ENCODE measurements around the gene KLHDC8A. TPM values are rescaled to one million over a fixed set of nuclear protein-coding genes. Genes with fewer than 3 reads are reported as not detected.

The KLHDC8A gene
- total and polyA plus RNA-seq, 8 donors = 0.28 to 5.4 (median 0.81) TPM

- peak in 1 of 6 donors; percentile 73 for DNase-seq
- no peak overlapping the region for H3K4me3 ChIP-seq
- TF ChIP-seq CTCF (IDR thresholded peaks at IDR 0.05) = no peak
- ATAC-seq = no peak
- intact Hi-C loops (cut with DNase I) = no loop called here
- H3K9me3 ChIP-seq = no peaks in the 10 kb centered on the region
- no peaks in the 10 kb centered on the region for H3K27me3 ChIP-seq
- H3K36me3 ChIP-seq = peaks cover 13 to 55% (median 24%) of the 10 kb centered on the region in 3 donors
- peak overlapping the region in 1 of 4 donors; percentile 22 for H3K27ac ChIP-seq
- no peak for FAIRE-seq
- 86 to 88% methylated on average over 20 of the region's 20 CpGs for WGBS, 2 donors
- H3K4me1 ChIP-seq = peaks cover 14 to 19% (median 17%) of the 10 kb centered on the region in 3 donors
These were observed 53.4 kb downstream of the KLHDC8A start for GRCh38 chr1:205303247-205303888.

GRCh38 chr1:205301842-205302588 lies 54.7 kb downstream of the KLHDC8A start:
- peaks cover 9 to 43% (median 24%) of the 10 kb centered on the region in 3 donors for H3K36me3 ChIP-seq

GRCh38 chr1:205301205-205301821 lies 55.4 kb downstream of the KLHDC8A start:
- WGBS, 2 donors = 9 to 12% methylated on average over 14 of the region's 14 CpGs
- ATAC-seq (peak; percentile 94 to 96 (median 95)), FAIRE-seq (no peak), DNase-seq (peak; percentile 84 to 98 (median 96))
- Histone ChIP-seq H3K4me3 (no peak overlapping the region), H3K36me3 (peaks cover 9 to 37% (median 24%) of the 10 kb centered on the region in 3 donors), H3K9me3 (no peaks in the 10 kb centered on the region), H3K4me1 (peaks cover 14 to 19% (median 17%) of the 10 kb centered on the region in 3 donors), H3K27me3 (no peaks in the 10 kb centered on the region), H3K27ac (peak overlapping the region; percentile 64 to 82 (median 70))
- intact Hi-C loops (cut with DNase I) = no loop called here
- TF ChIP-seq CTCF (IDR thresholded peaks at IDR 0.05) = no peak

More at GRCh38 chr1:205301842-205302588, 54.7 kb downstream of the KLHDC8A start:
- TF ChIP-seq CTCF (IDR thresholded peaks at IDR 0.05) = no peak
- peak in 2 of 4 donors; percentile 3 to 7 for ATAC-seq
- no peaks in the 10 kb centered on the region for H3K27me3 ChIP-seq
- no peak for FAIRE-seq
- H3K27ac ChIP-seq = peak overlapping the region; percentile 64 to 82 (median 70)
- 28 to 32% methylated on average over 6 of the region's 6 CpGs for WGBS, 2 donors
- intact Hi-C loops (cut with DNase I) = no loop called here
- no peak overlapping the region for H3K4me3 ChIP-seq
- DNase-seq = peak in 1 of 6 donors; percentile 3
- no peaks in the 10 kb centered on the region for H3K9me3 ChIP-seq
- peaks cover 14 to 19% (median 17%) of the 10 kb centered on the region in 3 donors for H3K4me1 ChIP-seq

GRCh38 chr1:205300149-205300548 lies 56.6 kb downstream of the KLHDC8A start:
- Histone ChIP-seq H3K36me3 (peaks cover 9 to 25% (median 16%) of the 10 kb centered on the region in 3 donors), H3K9me3 (no peaks in the 10 kb centered on the region), H3K27ac (peak overlapping the region in 3 of 4 donors; percentile 10 to 82 (median 67)), H3K4me1 (peaks cover 14 to 19% (median 17%) of the 10 kb centered on the region in 3 donors), H3K27me3 (no peaks in the 10 kb centered on the region), H3K4me3 (no peak overlapping the region)
- intact Hi-C loops (cut with DNase I) = no loop called here
- ATAC-seq (no peak), FAIRE-seq (no peak), DNase-seq (peak in 1 of 6 donors; percentile 7)
- TF ChIP-seq CTCF (IDR thresholded peaks at IDR 0.05) = no peak
- 92% methylated on average over 9 of the region's 9 CpGs for WGBS, 2 donors
